Lower leg skin (tissue), 3 donors: Measurements from ENCODE around the gene ZG16.

ENCODE experiments used
- POLR2A ChIP-seq, 2 donors: fragments of 450-650 bp; IDR thresholded peaks; one replicate each; pipeline ENCODE4 v1.6.1; 2016 to 2017; ENCODE audit warnings: antibody characterized with exemption in 2 of 2, mild to moderate bottlenecking in 1 of 2, moderate library complexity in 1 of 2
- TF ChIP-seq, protein P1 (sequence below), 3 donors: fragments of 450-650 bp; IDR thresholded peaks; one replicate each; pipeline ENCODE4 v1.5.1; 2016; ENCODE audit warnings: antibody characterized with exemption in 3 of 3, mild to moderate bottlenecking in 3 of 3, moderate library complexity in 2 of 3

DNA sequence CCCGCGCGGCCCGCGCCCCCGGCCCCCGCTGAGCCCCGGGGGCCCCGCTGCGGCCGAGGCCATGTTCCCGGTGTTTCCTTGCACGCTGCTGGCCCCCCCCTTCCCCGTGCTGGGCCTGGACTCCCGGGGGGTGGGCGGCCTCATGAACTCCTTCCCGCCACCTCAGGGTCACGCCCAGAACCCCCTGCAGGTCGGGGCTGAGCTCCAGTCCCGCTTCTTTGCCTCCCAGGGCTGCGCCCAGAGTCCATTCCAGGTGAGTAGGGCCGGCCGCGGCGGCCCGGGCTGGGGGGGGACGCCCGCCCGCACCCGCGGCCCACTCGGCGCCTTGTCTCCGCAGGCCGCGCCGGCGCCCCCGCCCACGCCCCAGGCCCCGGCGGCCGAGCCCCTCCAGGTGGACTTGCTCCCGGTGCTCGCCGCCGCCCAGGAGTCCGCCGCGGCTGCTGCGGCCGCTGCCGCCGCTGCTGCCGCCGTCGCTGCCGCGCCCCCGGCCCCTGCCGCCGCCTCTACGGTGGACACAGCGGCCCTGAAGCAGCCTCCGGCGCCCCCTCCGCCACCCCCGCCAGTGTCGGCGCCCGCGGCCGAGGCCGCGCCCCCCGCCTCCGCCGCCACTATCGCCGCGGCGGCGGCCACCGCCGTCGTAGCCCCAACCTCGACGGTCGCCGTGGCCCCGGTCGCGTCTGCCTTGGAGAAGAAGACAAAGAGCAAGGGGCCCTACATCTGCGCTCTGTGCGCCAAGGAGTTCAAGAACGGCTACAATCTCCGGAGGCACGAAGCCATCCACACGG lies 28.8 kb downstream of the ZG16 start:
- TF ChIP-seq, protein P1, sequence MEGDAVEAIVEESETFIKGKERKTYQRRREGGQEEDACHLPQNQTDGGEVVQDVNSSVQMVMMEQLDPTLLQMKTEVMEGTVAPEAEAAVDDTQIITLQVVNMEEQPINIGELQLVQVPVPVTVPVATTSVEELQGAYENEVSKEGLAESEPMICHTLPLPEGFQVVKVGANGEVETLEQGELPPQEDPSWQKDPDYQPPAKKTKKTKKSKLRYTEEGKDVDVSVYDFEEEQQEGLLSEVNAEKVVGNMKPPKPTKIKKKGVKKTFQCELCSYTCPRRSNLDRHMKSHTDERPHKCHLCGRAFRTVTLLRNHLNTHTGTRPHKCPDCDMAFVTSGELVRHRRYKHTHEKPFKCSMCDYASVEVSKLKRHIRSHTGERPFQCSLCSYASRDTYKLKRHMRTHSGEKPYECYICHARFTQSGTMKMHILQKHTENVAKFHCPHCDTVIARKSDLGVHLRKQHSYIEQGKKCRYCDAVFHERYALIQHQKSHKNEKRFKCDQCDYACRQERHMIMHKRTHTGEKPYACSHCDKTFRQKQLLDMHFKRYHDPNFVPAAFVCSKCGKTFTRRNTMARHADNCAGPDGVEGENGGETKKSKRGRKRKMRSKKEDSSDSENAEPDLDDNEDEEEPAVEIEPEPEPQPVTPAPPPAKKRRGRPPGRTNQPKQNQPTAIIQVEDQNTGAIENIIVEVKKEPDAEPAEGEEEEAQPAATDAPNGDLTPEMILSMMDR (IDR thresholded peaks at IDR 0.05) = no peak
- TF ChIP-seq POLR2A (IDR thresholded peaks at IDR 0.05) = no peak
